ENCODE data around the gene RPTOR.

DNA sequence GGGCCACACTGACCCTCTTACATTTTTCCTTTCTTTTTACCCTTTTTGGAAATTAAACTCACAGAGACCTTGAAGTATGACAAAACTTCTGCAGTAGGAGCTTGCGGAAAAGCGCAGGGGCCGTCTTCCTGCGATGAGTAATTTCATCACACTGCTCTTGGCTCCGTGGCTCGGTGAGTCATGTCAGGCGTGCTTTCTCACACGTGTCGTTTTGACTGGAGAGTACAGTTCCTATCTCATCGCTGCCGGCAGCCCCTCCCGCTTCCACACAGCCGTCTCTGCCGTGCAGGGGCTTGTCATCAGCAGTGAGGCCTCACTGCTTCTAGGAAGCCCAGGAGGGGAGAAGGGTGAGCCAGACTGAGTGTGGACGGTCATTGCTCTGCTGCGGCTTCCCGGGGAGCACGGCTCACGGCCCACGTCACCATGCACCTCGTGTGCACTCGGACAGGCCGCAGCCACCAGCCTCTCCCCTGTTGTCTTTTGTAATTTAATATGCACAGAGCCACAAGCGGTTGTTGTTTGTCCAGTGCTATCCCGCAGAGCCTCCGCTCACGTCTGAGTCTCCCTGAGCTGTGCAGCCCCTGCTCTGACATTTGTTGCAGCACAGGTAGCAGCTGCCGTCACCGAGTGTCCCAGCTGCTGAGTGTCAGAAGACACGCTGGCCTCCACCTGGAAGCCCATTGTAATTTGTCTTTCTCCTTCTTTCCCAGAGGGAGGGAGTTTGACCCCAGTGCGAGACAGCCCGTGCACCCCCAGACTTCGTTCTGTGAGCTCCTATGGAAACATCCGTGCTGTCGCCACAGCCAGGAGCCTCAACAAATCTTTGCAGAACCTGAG lies 347.6 kb downstream of the RPTOR start:
- TF ChIP-seq RARB (CRISPR knock-in tag; IDR thresholded peaks at IDR 0.05) = no peak
- TF ChIP-seq ZFP30 (CRISPR knock-in tag; IDR thresholded peaks at IDR 0.05) = no peak
- TF ChIP-seq, protein P1, sequence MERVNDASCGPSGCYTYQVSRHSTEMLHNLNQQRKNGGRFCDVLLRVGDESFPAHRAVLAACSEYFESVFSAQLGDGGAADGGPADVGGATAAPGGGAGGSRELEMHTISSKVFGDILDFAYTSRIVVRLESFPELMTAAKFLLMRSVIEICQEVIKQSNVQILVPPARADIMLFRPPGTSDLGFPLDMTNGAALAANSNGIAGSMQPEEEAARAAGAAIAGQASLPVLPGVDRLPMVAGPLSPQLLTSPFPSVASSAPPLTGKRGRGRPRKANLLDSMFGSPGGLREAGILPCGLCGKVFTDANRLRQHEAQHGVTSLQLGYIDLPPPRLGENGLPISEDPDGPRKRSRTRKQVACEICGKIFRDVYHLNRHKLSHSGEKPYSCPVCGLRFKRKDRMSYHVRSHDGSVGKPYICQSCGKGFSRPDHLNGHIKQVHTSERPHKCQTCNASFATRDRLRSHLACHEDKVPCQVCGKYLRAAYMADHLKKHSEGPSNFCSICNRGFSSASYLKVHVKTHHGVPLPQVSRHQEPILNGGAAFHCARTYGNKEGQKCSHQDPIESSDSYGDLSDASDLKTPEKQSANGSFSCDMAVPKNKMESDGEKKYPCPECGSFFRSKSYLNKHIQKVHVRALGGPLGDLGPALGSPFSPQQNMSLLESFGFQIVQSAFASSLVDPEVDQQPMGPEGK (CRISPR knock-in tag; IDR thresholded peaks at IDR 0.05; ENCODE audit: borderline replicate concordance) = no peak
- no peak for TF ChIP-seq TOX (CRISPR knock-in tag; IDR thresholded peaks at IDR 0.05; ENCODE audit: borderline replicate concordance)
- TF ChIP-seq ZC3H10 (CRISPR knock-in tag; IDR thresholded peaks at IDR 0.05) = no peak
- no peak for TF ChIP-seq CREB5 (CRISPR knock-in tag; IDR thresholded peaks at IDR 0.05; ENCODE audit: low read depth)
- no peak for TF ChIP-seq OSR1 (CRISPR knock-in tag; IDR thresholded peaks at IDR 0.05)
- TF ChIP-seq ZNF8 (CRISPR knock-in tag; IDR thresholded peaks at IDR 0.05) = no peak
- TF ChIP-seq ARNTL (CRISPR knock-in tag; IDR thresholded peaks at IDR 0.05; ENCODE audit: borderline replicate concordance, low read depth) = no peak

Data from SK-N-SH treated with all-trans-retinoic acid at 6 μM for 48 hours (cell line).